Measurements from ENCODE around the gene MAST2.
"Not testable (repeated sequence)": the region's sequence is repeated elsewhere in the genome, so short reads cannot be mapped to it uniquely, and the experiment has no call there.

Gene MAST2

DNA sequence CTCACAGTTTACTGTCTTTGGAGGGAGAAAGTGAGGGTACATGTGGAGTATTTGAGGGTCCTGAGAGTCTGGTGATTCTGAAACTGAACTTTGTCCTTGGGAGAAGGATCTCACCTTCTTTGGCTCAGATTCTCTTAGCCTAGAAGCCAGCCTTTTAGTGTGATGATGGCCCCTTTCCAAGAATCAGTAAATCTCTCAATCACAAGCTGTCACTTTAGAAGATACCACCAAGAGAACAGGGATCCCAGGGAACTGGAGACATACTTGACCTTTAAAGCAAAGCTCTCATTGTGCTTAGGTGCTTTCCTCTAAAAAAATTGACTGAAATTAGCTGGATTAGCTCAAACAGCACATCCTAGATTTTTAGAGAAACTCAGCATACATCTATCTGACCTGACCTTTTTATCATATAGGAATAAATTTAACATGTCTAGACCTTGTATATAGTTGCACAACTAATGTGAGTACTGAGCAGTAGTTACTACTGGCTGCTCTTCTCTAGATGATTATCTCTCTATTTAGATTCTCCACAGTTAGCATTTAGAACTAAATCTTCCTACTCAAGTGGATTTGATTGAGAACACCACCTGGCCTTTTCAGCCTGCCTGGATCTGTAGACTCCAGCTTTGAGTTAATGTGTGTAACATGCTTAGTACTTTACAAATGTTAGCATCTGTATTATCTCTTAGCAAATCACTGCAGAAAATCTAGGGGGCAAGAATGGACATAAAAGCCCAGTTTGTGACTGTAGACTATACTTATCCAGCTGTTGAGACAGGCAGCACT lies 157.7 kb downstream of the MAST2 start:
- TF ChIP-seq CSDC2 (CRISPR knock-in tag; IDR thresholded peaks at IDR 0.05) = no peak
- no peak for TF ChIP-seq ZNF70 (CRISPR knock-in tag; IDR thresholded peaks at IDR 0.05)
- TF ChIP-seq, protein P1, sequence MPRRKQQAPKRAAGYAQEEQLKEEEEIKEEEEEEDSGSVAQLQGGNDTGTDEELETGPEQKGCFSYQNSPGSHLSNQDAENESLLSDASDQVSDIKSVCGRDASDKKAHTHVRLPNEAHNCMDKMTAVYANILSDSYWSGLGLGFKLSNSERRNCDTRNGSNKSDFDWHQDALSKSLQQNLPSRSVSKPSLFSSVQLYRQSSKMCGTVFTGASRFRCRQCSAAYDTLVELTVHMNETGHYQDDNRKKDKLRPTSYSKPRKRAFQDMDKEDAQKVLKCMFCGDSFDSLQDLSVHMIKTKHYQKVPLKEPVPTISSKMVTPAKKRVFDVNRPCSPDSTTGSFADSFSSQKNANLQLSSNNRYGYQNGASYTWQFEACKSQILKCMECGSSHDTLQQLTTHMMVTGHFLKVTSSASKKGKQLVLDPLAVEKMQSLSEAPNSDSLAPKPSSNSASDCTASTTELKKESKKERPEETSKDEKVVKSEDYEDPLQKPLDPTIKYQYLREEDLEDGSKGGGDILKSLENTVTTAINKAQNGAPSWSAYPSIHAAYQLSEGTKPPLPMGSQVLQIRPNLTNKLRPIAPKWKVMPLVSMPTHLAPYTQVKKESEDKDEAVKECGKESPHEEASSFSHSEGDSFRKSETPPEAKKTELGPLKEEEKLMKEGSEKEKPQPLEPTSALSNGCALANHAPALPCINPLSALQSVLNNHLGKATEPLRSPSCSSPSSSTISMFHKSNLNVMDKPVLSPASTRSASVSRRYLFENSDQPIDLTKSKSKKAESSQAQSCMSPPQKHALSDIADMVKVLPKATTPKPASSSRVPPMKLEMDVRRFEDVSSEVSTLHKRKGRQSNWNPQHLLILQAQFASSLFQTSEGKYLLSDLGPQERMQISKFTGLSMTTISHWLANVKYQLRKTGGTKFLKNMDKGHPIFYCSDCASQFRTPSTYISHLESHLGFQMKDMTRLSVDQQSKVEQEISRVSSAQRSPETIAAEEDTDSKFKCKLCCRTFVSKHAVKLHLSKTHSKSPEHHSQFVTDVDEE (CRISPR knock-in tag; IDR thresholded peaks at IDR 0.05) = no peak
- no peak for TF ChIP-seq PPARA (CRISPR knock-in tag; IDR thresholded peaks at IDR 0.05; ENCODE audit: borderline replicate concordance)
- no peak for TF ChIP-seq ZC3H10 (CRISPR knock-in tag; IDR thresholded peaks at IDR 0.05)
- no peak for ATAC-seq

DNA sequence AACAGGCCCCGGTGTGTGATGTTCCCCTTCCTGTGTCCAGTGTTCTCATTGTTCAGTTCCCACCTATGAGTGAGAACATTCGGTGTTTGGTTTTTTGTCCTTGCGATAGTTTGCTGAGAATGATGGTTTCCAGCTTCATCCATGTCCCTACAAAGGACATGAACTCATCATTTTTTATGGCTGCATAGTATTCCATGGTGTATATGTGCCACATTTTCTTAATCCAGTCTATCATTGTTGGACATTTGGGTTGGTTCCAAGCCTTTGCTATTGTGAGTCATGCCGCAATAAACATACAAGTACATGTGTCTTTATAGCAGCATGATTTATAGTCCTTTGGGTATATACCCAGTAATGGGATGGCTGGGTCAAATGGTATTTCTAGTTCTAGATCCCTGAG lies 158.5 kb downstream of the MAST2 start:
- ATAC-seq = not testable (repeated sequence)

DNA sequence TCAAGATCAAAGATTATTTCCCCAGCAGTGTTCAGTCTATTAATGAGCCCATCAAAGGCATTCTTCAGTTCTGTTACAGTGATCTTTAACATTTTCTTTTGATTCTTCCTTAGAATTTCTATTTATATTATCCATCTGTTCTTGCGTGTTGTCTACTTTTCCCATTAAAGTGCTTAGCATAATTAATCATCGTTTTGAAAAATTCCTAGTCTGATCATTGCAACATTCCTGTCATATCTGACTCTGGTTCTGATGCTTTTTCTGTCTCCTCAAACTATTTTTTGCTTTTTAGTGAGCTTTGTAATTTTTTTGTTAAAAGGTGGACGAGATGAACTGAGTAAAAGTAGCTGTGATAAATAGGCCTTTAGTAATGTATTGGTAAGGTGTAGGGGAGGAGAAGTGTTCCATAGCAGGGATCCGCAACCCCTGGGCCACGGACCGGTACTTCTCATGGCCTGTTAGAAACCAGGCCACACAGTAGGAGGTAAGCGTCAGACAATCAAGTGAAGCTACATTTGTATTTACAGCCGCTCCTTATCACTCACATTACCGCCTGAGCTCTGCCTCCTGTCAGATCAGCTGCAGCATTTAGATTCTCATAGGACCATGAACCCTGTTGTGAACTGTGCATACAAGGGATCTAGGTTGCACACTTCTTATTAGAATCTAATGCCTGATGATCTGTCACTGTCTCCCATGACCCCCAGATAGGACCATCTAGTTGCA lies 165.7 kb downstream of the MAST2 start:
- TF ChIP-seq RARB (CRISPR knock-in tag; IDR thresholded peaks at IDR 0.05) = no peak
- ATAC-seq = peak; percentile 22; the same call in 1 of the 3 replicates

DNA sequence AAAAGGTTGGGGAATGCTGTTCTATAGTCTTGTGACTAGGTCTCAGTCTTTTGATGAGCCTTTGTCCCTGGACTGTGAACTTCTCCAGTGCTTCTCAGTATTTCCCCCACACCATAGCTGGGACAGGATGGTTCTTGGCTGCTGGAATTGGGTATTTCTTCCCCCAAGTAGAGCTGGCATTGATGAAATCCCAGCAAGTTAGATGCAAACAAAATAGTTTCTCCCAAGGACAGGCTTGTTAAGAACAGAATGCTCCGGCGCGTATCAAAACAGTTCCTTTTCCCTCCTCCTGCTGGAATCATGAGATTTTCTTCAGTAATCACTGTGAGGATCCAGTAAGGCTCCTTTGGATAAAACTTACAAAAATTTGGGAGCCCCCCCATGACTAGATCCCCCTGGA lies 166.5 kb downstream of the MAST2 start:
- ATAC-seq = no peak
- no peak for TF ChIP-seq BACH2 (CRISPR knock-in tag; IDR thresholded peaks at IDR 0.05; ENCODE audit: borderline replicate concordance)
- TF ChIP-seq OSR1 (CRISPR knock-in tag; IDR thresholded peaks at IDR 0.05) = no peak
- TF ChIP-seq SNAI2 (CRISPR knock-in tag; IDR thresholded peaks at IDR 0.05) = no peak
- TF ChIP-seq, protein P2, sequence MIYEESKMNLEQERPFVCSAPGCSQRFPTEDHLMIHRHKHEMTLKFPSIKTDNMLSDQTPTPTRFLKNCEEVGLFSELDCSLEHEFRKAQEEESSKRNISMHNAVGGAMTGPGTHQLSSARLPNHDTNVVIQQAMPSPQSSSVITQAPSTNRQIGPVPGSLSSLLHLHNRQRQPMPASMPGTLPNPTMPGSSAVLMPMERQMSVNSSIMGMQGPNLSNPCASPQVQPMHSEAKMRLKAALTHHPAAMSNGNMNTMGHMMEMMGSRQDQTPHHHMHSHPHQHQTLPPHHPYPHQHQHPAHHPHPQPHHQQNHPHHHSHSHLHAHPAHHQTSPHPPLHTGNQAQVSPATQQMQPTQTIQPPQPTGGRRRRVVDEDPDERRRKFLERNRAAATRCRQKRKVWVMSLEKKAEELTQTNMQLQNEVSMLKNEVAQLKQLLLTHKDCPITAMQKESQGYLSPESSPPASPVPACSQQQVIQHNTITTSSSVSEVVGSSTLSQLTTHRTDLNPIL (CRISPR knock-in tag; IDR thresholded peaks at IDR 0.05; ENCODE audit: low read depth) = no peak
- TF ChIP-seq ZC3H10 (CRISPR knock-in tag; IDR thresholded peaks at IDR 0.05) = no peak

DNA sequence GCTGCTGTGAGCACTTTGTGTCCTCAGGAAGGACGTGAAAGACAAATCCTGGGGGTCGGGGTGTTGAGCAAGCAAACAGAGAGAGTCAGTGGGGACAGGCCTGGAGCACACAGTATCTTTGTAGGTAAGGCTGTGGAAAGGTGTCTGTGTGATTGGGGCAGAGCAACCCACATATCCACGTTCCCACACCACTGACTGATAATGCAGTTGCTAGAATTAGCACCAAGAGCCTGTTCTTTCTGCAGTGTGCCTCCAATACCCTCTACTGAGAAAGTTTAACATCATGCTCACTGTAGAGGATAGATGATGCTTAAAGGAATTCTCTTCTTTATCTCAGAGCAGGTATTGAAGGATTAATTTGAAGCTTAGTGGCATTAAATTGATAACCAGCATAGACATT lies 167.9 kb downstream of the MAST2 start:
- no peak for ATAC-seq
- TF ChIP-seq PPARA (CRISPR knock-in tag; IDR thresholded peaks at IDR 0.05; ENCODE audit: borderline replicate concordance) (no peak), ZFP30 (CRISPR knock-in tag; IDR thresholded peaks at IDR 0.05) (no peak), ZFP3 (CRISPR knock-in tag; IDR thresholded peaks at IDR 0.05) (no peak), ZNF70 (CRISPR knock-in tag; IDR thresholded peaks at IDR 0.05) (no peak), OSR1 (CRISPR knock-in tag; IDR thresholded peaks at IDR 0.05) (no peak), GLIS3 (CRISPR knock-in tag; IDR thresholded peaks at IDR 0.05) (no peak)

DNA sequence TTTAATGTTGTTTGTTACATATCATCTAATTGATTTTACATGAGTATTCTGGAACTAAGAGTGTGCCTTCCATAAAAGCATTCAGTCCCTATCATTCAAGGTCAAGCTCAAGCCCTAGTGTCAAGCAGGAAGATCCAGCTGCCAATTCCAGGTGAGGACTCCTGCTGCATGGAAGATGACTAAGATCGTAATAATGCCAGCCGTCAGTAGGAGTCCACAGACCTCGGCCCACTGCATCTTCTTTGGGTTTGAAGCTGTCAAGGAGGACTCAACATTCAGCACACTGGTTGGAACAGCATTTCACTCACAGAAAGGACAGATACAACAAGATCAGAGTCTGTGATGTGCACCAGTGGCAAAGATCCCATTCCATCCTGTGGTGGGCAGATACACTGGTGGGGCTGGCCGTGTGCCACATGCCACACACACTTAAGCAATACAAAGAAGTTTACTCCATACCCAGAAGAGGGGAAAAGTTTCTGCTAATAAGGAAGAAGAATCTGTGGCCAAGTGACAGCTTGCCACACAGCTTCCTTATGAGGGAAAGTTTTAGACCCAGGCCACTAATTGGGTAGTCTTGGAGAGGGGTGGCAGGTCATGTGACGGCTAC lies 168.6 kb downstream of the MAST2 start:
- no peak for ATAC-seq
- no peak for TF ChIP-seq CSDC2 (CRISPR knock-in tag; IDR thresholded peaks at IDR 0.05)
- no peak for TF ChIP-seq ZNF8 (CRISPR knock-in tag; IDR thresholded peaks at IDR 0.05)
- TF ChIP-seq ZFP3 (CRISPR knock-in tag; IDR thresholded peaks at IDR 0.05) = no peak
- TF ChIP-seq GLIS3 (CRISPR knock-in tag; IDR thresholded peaks at IDR 0.05) = no peak
- no peak for TF ChIP-seq ZFP30 (CRISPR knock-in tag; IDR thresholded peaks at IDR 0.05)
- no peak for TF ChIP-seq ISL1 (CRISPR knock-in tag; IDR thresholded peaks at IDR 0.05)
- TF ChIP-seq ZNF565 (CRISPR knock-in tag; conservative IDR thresholded peaks at IDR 0.05; ENCODE audit: low read depth) = no peak
- TF ChIP-seq, protein P3, sequence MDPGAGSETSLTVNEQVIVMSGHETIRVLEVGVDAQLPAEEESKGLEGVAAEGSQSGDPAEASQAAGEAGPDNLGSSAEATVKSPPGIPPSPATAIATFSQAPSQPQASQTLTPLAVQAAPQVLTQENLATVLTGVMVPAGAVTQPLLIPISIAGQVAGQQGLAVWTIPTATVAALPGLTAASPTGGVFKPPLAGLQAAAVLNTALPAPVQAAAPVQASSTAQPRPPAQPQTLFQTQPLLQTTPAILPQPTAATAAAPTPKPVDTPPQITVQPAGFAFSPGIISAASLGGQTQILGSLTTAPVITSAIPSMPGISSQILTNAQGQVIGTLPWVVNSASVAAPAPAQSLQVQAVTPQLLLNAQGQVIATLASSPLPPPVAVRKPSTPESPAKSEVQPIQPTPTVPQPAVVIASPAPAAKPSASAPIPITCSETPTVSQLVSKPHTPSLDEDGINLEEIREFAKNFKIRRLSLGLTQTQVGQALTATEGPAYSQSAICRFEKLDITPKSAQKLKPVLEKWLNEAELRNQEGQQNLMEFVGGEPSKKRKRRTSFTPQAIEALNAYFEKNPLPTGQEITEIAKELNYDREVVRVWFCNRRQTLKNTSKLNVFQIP (CRISPR knock-in tag; IDR thresholded peaks at IDR 0.05; ENCODE audit: borderline replicate concordance, low read depth) = no peak
- no peak for TF ChIP-seq BACH2 (CRISPR knock-in tag; IDR thresholded peaks at IDR 0.05; ENCODE audit: borderline replicate concordance)
- TF ChIP-seq ESRRG (CRISPR knock-in tag; IDR thresholded peaks at IDR 0.05) = no peak

Data from SK-N-SH treated with all-trans-retinoic acid at 6 μM for 48 hours (cell line).